K562 (cell line): Measurements from ENCODE around the gene NR0B2. TPM values are rescaled to one million over a fixed set of nuclear protein-coding genes. Genes with fewer than 3 reads are reported as not detected.

ENCODE experiments used
- L3MBTL2 ChIP-seq: fragments of 450-650 bp; IDR thresholded peaks from 2 replicates; pipeline ENCODE4 v1.6.1; 2016; ENCODE audit warnings: mild to moderate bottlenecking, moderate library complexity
- NONO ChIP-seq, 2 experiments: fragments of 200-400 bp in 1 of 2; fragments of 450-650 bp in 1 of 2; formaldehyde crosslinking in 1 of 2; IDR thresholded peaks; 2 replicates each; pipeline ENCODE4 v1.6.1; 2017; ENCODE audit warnings: low read depth in 2 of 2, mild to moderate bottlenecking in 2 of 2, moderate library complexity in 2 of 2, low read length in 1 of 2
- PHTF2 ChIP-seq: fragments of 250-450 bp; sonication (Bioruptor Pico); IDR thresholded peaks from 2 replicates; pipeline ENCODE4 v1.5.0; 2021; ENCODE audit warnings: mild to moderate bottlenecking
- XRCC4 ChIP-seq: IDR thresholded peaks from one replicate; pipeline ENCODE4 v1.6.1; 2011; ENCODE audit not compliant: insufficient read depth, insufficient read length; ENCODE audit errors: extremely low read depth
- ZNF407 ChIP-seq: fragments of 450-650 bp; IDR thresholded peaks from 2 replicates; pipeline ENCODE4 v1.6.1; 2016; ENCODE audit warnings: low read depth
- ZNF57 ChIP-seq: fragments of 450-650 bp; formaldehyde crosslinking; IDR thresholded peaks from 2 replicates; pipeline ENCODE4 v1.4.0; 2020; ENCODE audit warnings: mild to moderate bottlenecking, moderate library complexity
- ZSCAN32 ChIP-seq: fragments of 450-650 bp; formaldehyde crosslinking; IDR thresholded peaks from 2 replicates; pipeline ENCODE4 v1.4.0; 2020; ENCODE audit warnings: mild to moderate bottlenecking, moderate library complexity
- polyA plus RNA-seq, 8 experiments: library from polyadenylated mRNA; depleted of rRNA in 4 of 8; stranded (reverse) in 5 of 8; unstranded in 3 of 8; fragments of >200 nt; fragmentation: Nextera tagmentation in 2 of 8; fragmentation: Illumina TruSeq in 1 of 8; extraction: Ambion mirVana in 2 of 8; extraction: Trizol in 1 of 8; gene quantifications; 2 replicates each; pipeline versions ENCODE4 v1.2.1 to v1.2.3, GENCODE V29; 2011 to 2014; ENCODE audit warnings: inconsistent platforms in 1 of 8, missing spikeins in 1 of 8
- total RNA-seq, 7 experiments: library from RNA; depleted of rRNA in 6 of 7; stranded (reverse); fragments of >200 nt in 6 of 7; fragmentation: Illumina TruSeq in 2 of 7; extraction: Trizol in 2 of 7; gene quantifications; 2 replicates each; pipeline versions ENCODE4 v1.2.1 to v1.2.3, GENCODE V29; 2011 to 2021; ENCODE audit warnings: low replicate concordance in 1 of 7

The NR0B2 gene
- total and polyA plus RNA-seq, 9 of the 15 experiments (the other 6 are each of a cell fraction or from before 2014, with no cell fraction given): not detected

DNA sequence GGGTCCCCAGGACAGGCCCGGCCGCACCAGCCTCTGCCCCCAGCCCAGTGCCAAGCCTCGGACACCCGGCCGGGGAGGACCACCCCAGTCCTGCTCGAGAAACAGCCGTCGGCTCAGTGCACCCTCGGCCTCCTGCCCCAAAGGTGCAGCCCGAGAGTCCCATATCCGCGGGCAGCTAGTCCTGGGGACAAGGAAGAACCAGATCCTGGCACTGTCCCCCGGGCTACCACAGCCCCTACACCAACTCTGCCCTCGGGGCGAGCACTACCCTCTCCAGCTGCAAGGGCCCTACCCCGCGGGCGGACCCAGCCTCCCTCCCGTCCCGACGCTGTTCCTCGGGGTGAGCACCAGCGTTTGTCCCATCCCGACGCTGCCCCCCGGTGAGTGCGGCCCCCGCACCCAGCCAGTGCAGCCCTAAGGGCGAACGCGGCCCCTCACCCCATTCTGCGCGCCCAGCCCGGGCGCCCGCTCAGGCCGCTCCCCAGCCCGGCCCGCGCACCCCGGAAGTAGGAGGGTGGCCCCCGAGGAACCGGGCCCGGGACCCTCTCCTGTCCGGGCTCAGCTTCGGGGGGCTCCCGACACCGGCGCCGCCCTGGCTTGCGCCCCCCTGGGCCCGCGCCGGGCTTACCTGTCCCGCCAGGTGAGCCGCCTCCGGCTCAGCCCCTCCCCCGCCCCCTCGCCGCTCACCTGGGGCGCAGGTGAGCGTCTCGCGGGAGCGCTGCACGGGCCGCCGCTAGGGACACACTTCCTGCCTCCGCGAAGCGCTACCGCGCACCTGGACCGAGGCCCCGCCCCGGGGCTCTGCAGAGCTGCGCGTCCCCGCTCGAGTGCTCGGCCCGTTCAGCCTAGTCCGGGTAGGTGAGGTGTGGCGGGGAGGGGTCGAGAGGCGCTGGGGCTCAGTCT, 46.2 kb upstream of the NR0B2 start, which contains the start of gene KDF1 (continued):
- TF ChIP-seq ZNF407 (peak; percentile 91), ZSCAN32 (no peak), ZNF57 (CRISPR knock-in tag) (no peak), NONO (IDR thresholded peaks at IDR 0.05; ENCODE audit: low read depth in 2 of 2, low read length in 1 of 2) (peak in 1 of 2 experiments; percentile 52; a peak in 1 of 4 replicates), XRCC4 (no peak), PHTF2 (CRISPR knock-in tag) (no peak), L3MBTL2 (peak; percentile 73)
